H1 (cell line): Measurements from ENCODE around the gene ALS2CL. TPM values are rescaled to one million over a fixed set of nuclear protein-coding genes. Genes with fewer than 3 reads are reported as not detected.

ENCODE experiments used
- CTBP2 ChIP-seq: IDR thresholded peaks from 2 replicates; pipeline ENCODE4 v1.7.0; 2011; ENCODE audit warnings: borderline replicate concordance, mild to moderate bottlenecking, moderate library complexity, mixed read lengths, low read length; ENCODE audit not compliant: insufficient read depth, insufficient read length
- EGR1 ChIP-seq: IDR thresholded peaks from 2 replicates; pipeline ENCODE4 v1.6.1; 2011; ENCODE audit warnings: low read depth, low read length, borderline replicate concordance
- EP300 ChIP-seq, 2 experiments: IDR thresholded peaks; 1 replicate in 1 of 2; 2 replicates in 1 of 2; pipeline ENCODE4 v1.6.1; 2011 to 2012; ENCODE audit warnings: low read depth in 2 of 2, low read length in 2 of 2, mild to moderate bottlenecking in 2 of 2, borderline replicate concordance in 1 of 2, inconsistent platforms in 1 of 2, moderate library complexity in 1 of 2
- FOSL1 ChIP-seq: IDR thresholded peaks from 2 replicates; pipeline ENCODE4 v1.6.1; 2011; ENCODE audit warnings: mild to moderate bottlenecking, low read depth, low read length, moderate library complexity; ENCODE audit not compliant: insufficient read depth
- KDM5A ChIP-seq: fragments of 200-600 bp; IDR thresholded peaks from 2 replicates; pipeline ENCODE4 v1.7.1; 2012; ENCODE audit warnings: mild to moderate bottlenecking, low read length, inconsistent platforms, mixed read lengths
- RBBP5 ChIP-seq: IDR thresholded peaks from 2 replicates; pipeline ENCODE4 v1.7.1; 2012; ENCODE audit warnings: low read depth, mild to moderate bottlenecking, inconsistent platforms, low read length, moderate library complexity, borderline replicate concordance
- SIN3A ChIP-seq, 2 experiments: IDR thresholded peaks in 1 of 2; conservative IDR thresholded peaks in 1 of 2; 2 replicates each; pipeline ENCODE4 v1.6.1; 2011 to 2012; ENCODE audit warnings: low read length in 2 of 2, improper control_type of control experiment in 1 of 2, low read depth in 1 of 2, mild to moderate bottlenecking in 1 of 2
- SP2 ChIP-seq: IDR thresholded peaks from 2 replicates; pipeline ENCODE4 v1.6.1; 2012; ENCODE audit warnings: mild to moderate bottlenecking, low read length, inconsistent platforms
- SP4 ChIP-seq: IDR thresholded peaks from 2 replicates; pipeline ENCODE4 v1.6.1; 2012; ENCODE audit warnings: low read length, inconsistent platforms
- SRF ChIP-seq: IDR thresholded peaks from 2 replicates; pipeline ENCODE4 v1.6.1; 2011; ENCODE audit warnings: mild to moderate bottlenecking, low read depth, low read length, moderate library complexity
- TAF7 ChIP-seq: optimal IDR thresholded peaks from 2 replicates; pipeline ENCODE3; 2011; ENCODE audit warnings: low read depth, mild to moderate bottlenecking, inconsistent platforms, low read length, moderate library complexity, borderline replicate concordance
- TBP ChIP-seq: IDR thresholded peaks from 2 replicates; pipeline ENCODE4 v1.6.1; 2011; ENCODE audit warnings: low read depth, low read length, improper control_type of control experiment
- TEAD4 ChIP-seq: IDR thresholded peaks from 2 replicates; pipeline ENCODE4 v1.6.1; 2012; ENCODE audit warnings: low read depth, low read length, inconsistent platforms, mixed read lengths
- polyA plus RNA-seq, 7 experiments: library from polyadenylated mRNA; depleted of rRNA in 3 of 7; stranded (reverse) in 5 of 7; unstranded in 2 of 7; fragments of >200 nt in 5 of 7; fragments of 200-250 nt in 2 of 7; gene quantifications; 1 replicate in 5 of 7; 2 replicates in 1 of 7; 4 replicates in 1 of 7; pipeline versions ENCODE4 v1.2.1 to v1.2.3, GENCODE V29; 2011 to 2013; ENCODE audit warnings: missing spikeins in 2 of 7, mixed read lengths in 2 of 7
- total RNA-seq: library from RNA; stranded (reverse); fragmentation: NEBNext Ultra II Directional; extraction: Animal tissue kit (Norgen Biotek cat#: 25700); gene quantifications from 2 replicates; pipeline ENCODE4 v1.2.1, GENCODE V29; 2021
- TF ChIP-seq, protein P1 (sequence below): IDR thresholded peaks from 2 replicates; pipeline ENCODE4 v1.6.1; 2011; ENCODE audit warnings: low read depth, mild to moderate bottlenecking, low read length; ENCODE audit not compliant: insufficient read depth
- TF ChIP-seq, protein P2 (sequence below), 3 experiments: IDR thresholded peaks; 1 replicate in 2 of 3; 2 replicates in 1 of 3; pipeline versions ENCODE4 v1.5.1 to v1.6.1; 2011; ENCODE audit warnings: low read length in 3 of 3, mild to moderate bottlenecking in 3 of 3, inconsistent platforms in 2 of 3, low read depth in 1 of 3, moderate library complexity in 1 of 3; ENCODE audit not compliant: insufficient read depth in 1 of 3; ENCODE audit errors: control extremely low read depth in 1 of 3

The ALS2CL gene
- total and polyA plus RNA-seq, 2 of the 8 experiments (the other 6 are each of a cell fraction or from before 2014, with no cell fraction given): 4.8 to 5.4 TPM

DNA sequence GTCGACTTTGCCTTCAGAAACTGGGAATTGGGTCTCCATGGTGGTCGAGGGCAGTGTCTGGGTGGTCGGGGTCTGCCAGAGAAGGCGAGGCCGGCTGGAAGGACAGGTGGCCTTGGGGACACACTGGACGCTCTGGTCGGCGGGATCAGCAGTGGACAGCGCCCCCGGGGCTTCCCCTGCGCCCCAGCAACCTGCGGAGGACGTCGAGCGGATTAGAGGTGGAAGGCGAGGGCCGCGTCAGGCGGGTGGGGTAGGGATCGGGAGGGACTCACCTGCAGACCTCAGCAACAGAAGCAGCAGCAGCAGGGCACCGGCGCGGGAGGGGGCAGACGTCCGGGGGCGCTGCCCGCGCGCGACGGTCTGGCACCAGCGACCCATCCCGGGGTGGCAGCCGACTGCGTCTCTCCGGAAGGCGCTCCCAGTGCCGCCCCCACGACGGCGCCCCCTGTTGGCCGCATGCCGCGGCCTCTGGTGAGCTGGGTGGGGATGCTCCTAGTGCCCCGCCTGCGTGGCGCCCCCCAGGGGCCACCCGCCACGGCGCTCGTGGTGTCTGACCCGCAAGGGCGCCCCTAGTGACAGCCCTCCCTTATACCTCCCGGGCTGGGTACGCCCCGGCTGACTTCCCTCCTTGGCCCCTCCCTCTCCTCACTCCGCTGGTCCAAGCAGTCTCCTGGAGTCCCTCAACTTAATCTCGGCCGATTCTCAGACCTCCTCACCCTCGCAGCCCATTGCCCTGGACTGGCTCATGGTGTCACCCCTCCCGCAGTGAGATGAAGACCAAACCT, 24.2 kb upstream of the ALS2CL start, which contains the start of gene PRSS50 (continued):
- TF ChIP-seq, protein P1, sequence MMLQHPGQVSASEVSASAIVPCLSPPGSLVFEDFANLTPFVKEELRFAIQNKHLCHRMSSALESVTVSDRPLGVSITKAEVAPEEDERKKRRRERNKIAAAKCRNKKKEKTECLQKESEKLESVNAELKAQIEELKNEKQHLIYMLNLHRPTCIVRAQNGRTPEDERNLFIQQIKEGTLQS: peak; percentile 75
- no peak for TF ChIP-seq KDM5A
- TF ChIP-seq CTBP2: peak; percentile 74
- peak; percentile 82 for TF ChIP-seq TAF7
- TF ChIP-seq SP4: no peak
- no peak for TF ChIP-seq SP2
- TF ChIP-seq FOSL1: peak; percentile 54; the same call in 1 of the 2 replicates
- TF ChIP-seq SIN3A (conservative IDR thresholded peaks at IDR 0.05 in 1 of 2, IDR thresholded peaks at IDR 0.05 in 1 of 2; ENCODE audit: low read depth in 1 of 2, low read length in 2 of 2): peak in 1 of 2 experiments; percentile 42; a peak in 1 of 4 replicates
- TF ChIP-seq TEAD4: 0 out of 2 replicates have a peak, but pooled peaks have one; percentile 40
- TF ChIP-seq EGR1: peak; percentile 59; the same call in 1 of the 2 replicates
- TF ChIP-seq EP300 (IDR thresholded peaks at IDR 0.05; ENCODE audit: borderline replicate concordance in 1 of 2, low read depth in 2 of 2, low read length in 2 of 2): peak in 1 of 2 experiments; percentile 37; a peak in 1 of 3 replicates
- TF ChIP-seq, protein P2, sequence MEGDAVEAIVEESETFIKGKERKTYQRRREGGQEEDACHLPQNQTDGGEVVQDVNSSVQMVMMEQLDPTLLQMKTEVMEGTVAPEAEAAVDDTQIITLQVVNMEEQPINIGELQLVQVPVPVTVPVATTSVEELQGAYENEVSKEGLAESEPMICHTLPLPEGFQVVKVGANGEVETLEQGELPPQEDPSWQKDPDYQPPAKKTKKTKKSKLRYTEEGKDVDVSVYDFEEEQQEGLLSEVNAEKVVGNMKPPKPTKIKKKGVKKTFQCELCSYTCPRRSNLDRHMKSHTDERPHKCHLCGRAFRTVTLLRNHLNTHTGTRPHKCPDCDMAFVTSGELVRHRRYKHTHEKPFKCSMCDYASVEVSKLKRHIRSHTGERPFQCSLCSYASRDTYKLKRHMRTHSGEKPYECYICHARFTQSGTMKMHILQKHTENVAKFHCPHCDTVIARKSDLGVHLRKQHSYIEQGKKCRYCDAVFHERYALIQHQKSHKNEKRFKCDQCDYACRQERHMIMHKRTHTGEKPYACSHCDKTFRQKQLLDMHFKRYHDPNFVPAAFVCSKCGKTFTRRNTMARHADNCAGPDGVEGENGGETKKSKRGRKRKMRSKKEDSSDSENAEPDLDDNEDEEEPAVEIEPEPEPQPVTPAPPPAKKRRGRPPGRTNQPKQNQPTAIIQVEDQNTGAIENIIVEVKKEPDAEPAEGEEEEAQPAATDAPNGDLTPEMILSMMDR (IDR thresholded peaks at IDR 0.05; ENCODE audit: control extremely low read depth in 1 of 3, insufficient read depth in 1 of 3, low read depth in 1 of 3, low read length in 3 of 3): peak in 2 of 3 experiments; percentile 98 to 100; a peak in 3 of 4 replicates
- TF ChIP-seq RBBP5: no peak
- 0 out of 2 replicates have a peak, but pooled peaks have one; percentile 5 for TF ChIP-seq SRF
- 0 out of 2 replicates have a peak, but pooled peaks have one; percentile 23 for TF ChIP-seq TBP
